Astrocyte of the spinal cord (primary cell): Measurements from ENCODE around the gene ODAD4.

Experiments
- DNase-seq: peaks from one replicate; pipeline ENCODE4 v3.0.0; 2011; ENCODE audit warnings: low read depth, low spot score
- H3K4me3 ChIP-seq: 2 replicates; pipeline ENCODE4 v1.5.1; 2011; ENCODE audit warnings: low read depth, mild to moderate bottlenecking, low read length, moderate library complexity
- in situ Hi-C: cut with HindIII; loops from 2 replicates; pipeline ENCODE4 v1.10.0; 2017; ENCODE audit warnings: low sequenced_read_pairs
- TF ChIP-seq, protein P1 (sequence below): IDR thresholded peaks from 2 replicates; pipeline ENCODE4 v1.5.1; 2012; ENCODE audit warnings: low read depth, mild to moderate bottlenecking, low read length, inconsistent platforms

ODAD4 gene

DNA sequence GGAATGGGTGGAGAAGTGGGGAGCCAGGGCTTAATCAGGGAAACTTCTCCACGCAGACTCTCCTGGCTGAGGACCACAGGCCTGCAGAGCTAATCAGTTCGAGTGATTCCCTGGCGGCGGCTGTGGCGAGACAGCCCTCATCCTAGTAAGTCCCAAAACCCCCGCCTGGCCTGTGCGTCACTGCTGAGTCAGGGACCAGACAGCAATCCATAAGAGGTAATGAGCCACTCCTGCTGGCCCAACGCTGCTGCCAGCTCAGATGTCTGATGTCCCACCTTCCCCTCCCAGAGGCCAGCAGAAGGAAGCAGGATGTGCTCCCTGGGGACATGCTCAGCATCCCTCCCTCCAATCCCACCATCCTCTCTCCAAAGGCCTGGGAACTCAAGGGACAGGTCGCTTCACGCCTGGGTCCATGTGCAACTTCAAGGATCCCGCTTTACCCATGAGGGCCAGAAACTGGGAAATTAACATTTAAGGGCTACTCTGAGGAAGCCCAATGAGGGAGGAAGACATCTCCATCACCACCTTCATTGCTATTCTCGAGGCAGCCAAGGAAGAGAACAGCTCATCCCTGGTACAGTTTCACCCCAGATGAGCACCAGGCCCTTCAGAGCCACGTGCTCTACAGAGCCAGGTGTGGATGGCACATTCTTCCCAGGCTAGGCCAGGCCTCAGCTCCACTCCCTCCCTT lies 19.6 kb upstream of the ODAD4 start:
- no peak overlapping the region for H3K4me3 ChIP-seq
- TF ChIP-seq, protein P1, sequence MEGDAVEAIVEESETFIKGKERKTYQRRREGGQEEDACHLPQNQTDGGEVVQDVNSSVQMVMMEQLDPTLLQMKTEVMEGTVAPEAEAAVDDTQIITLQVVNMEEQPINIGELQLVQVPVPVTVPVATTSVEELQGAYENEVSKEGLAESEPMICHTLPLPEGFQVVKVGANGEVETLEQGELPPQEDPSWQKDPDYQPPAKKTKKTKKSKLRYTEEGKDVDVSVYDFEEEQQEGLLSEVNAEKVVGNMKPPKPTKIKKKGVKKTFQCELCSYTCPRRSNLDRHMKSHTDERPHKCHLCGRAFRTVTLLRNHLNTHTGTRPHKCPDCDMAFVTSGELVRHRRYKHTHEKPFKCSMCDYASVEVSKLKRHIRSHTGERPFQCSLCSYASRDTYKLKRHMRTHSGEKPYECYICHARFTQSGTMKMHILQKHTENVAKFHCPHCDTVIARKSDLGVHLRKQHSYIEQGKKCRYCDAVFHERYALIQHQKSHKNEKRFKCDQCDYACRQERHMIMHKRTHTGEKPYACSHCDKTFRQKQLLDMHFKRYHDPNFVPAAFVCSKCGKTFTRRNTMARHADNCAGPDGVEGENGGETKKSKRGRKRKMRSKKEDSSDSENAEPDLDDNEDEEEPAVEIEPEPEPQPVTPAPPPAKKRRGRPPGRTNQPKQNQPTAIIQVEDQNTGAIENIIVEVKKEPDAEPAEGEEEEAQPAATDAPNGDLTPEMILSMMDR: no peak
- DNase-seq: peak; percentile 99
- in situ Hi-C loops: no loop called here

DNA sequence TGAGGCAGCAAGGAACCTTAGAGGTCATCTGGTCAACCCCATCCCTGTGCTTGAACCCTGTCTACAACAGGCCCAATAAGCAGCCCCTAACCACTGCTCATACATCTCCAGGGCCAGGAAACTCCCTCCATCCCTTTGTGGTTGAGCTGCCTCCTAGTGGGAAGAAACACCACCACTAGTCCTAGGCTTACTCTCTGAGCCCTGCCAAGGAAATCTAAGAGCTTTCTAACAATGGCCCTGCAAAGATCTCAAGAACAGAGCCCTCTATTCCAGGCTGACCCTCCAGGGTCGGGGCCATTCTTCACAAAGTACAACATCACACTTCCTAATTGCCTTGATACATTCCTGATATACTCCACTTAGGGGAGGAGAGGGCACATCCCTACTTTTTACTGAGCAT lies 17.5 kb upstream of the ODAD4 start:
- no peak overlapping the region for H3K4me3 ChIP-seq
- in situ Hi-C loops: no loop called here
- DNase-seq: peak; percentile 39
- TF ChIP-seq, protein P1: peak; percentile 36

DNA sequence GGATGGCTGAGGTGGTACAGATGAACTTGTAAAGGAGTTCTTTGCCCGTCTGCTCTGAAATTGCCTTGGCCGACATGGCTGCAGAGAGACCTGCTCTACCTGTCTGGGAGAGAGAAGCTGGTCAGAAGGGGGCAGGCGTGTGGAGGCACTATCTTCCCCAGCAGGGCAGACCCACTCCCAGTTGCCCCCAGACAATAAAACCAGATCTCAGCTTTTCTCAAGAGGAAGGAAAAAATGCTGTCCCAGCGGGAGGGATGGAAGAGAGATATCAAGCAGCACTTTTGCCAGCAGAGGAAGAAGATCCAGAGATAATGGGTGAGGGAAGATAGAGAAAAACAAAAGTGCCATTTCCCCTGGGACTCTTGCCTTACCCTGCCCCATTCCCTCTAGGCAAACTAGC lies 16.6 kb upstream of the ODAD4 start:
- TF ChIP-seq, protein P1: no peak
- no peak overlapping the region for H3K4me3 ChIP-seq
- in situ Hi-C loops: no loop called here
- no peak for DNase-seq

DNA sequence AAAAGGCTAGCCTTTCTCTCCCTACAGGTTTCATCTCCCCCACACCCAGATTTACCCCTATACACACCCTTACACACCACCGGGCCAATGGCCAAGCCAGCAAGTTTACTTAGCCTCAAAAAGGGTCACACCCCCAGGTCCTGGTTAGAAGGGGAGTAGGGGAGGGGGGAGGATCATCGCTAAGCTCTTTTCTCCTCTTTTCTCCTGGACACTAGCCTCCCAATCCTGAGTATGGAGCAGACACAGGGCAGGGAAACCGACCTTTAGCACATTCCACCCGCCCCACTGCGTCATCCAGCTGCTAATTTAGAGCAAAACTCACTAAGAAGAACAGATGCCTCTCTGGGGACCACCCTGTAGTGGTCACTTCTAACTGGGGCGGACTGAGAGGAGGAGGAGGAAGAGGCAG lies 16.1 kb upstream of the ODAD4 start:
- H3K4me3 ChIP-seq: no peak overlapping the region
- in situ Hi-C loops: no loop called here
- TF ChIP-seq, protein P1: no peak
- peak; percentile 30 for DNase-seq

DNA sequence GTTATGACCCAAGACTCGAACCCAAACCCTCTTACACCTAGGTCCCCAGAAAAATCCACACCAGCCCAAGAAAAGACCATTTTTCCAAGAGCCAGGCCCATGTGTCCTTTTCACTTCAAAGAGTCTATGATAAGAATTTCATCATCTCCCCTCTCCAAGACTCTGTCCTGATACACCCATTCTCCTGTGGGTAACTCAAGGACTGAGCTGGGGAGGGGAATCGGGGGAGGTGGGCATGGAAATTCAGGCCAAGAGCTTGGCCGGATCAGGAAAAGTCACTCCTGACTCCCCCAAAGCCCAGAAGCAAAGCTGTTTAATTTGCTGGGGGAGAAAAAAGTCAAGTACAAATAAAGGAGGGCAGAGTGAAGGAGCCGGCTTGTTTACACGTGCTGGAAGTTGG lies 15.4 kb upstream of the ODAD4 start:
- TF ChIP-seq, protein P1: no peak
- DNase-seq: no peak
- in situ Hi-C loops: no loop called here
- no peak overlapping the region for H3K4me3 ChIP-seq

DNA sequence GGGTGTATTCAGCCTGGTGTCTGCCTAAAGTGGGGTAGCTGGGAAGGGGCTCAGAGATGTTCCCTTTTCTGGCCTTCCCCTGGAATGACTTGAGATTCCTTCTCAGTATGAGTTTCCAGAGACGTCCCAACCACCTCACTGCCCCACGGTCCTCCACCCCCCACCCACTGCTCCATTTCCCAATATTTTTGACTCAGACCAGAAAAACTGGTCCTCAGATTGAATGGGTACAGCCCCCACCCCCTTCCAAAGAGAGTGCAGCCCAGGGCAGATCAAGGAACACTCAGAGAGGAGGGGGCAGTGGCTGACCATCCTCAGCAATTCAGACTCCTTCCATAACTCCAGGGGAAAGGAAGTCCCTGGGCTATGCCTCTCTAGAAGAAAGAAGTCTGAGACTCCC lies 14.9 kb upstream of the ODAD4 start:
- TF ChIP-seq, protein P1: no peak
- no peak for DNase-seq
- in situ Hi-C loops: no loop called here
- peak overlapping the region; percentile 4 for H3K4me3 ChIP-seq
